NCI-H2107 treated with DMSO at 0.1 percent for 48 hours (cell line): ENCODE data around the gene NCAPG2.

Experiments
- DNase-seq: peaks from one replicate; lab custom pipeline; 2025; ENCODE audit not compliant: unreplicated experiment; lab: John Stamatoyannopoulos, UW

The NCAPG2 gene

GRCh38 chr7:158733775-158734494 is 29.3 kb upstream of the NCAPG2 start:
- DNase-seq: no peak

GRCh38 chr7:158733220-158733519 is 28.6 kb upstream of the NCAPG2 start:
- DNase-seq: no peak

- DNase-seq: no peak
Measured at GRCh38 chr7:158732494-158733219, 28.1 kb upstream of the NCAPG2 start.

GRCh38 chr7:158731761-158732160 is 27.2 kb upstream of the NCAPG2 start:
- DNase-seq: no peak

GRCh38 chr7:158730383-158731346 is 26.1 kb upstream of the NCAPG2 start:
- DNase-seq: no peak

GRCh38 chr7:158729646-158730382 is 25.2 kb upstream of the NCAPG2 start:
- DNase-seq: no peak

GRCh38 chr7:158728911-158729645 is 24.5 kb upstream of the NCAPG2 start:
- no peak for DNase-seq

GRCh38 chr7:158727690-158728089 is 23.1 kb upstream of the NCAPG2 start:
- DNase-seq: no peak

GRCh38 chr7:158726277-158726807 is 21.7 kb upstream of the NCAPG2 start:
- DNase-seq: no peak

GRCh38 chr7:158725506-158725800 is 20.8 kb upstream of the NCAPG2 start:
- no peak for DNase-seq

- DNase-seq: no peak
Measured at GRCh38 chr7:158724658-158725505, 20.3 kb upstream of the NCAPG2 start.

GRCh38 chr7:158723714-158724385 is 19.2 kb upstream of the NCAPG2 start:
- DNase-seq: no peak

- no peak for DNase-seq
Measured at GRCh38 chr7:158723266-158723665, 18.7 kb upstream of the NCAPG2 start.

GRCh38 chr7:158722574-158723237 is 18.1 kb upstream of the NCAPG2 start:
- DNase-seq: no peak

- no peak for DNase-seq
Measured at GRCh38 chr7:158720112-158720511, 15.5 kb upstream of the NCAPG2 start.

- no peak for DNase-seq
Measured at GRCh38 chr7:158716802-158717201, 12.2 kb upstream of the NCAPG2 start.

- no peak for DNase-seq
Measured at GRCh38 chr7:158710651-158711102, 6.1 kb upstream of the NCAPG2 start.

GRCh38 chr7:158707610-158708009 is 3.0 kb upstream of the NCAPG2 start:
- DNase-seq: no peak
